Measurements from ENCODE around the gene RBM25. TPM values are rescaled to one million over a fixed set of nuclear protein-coding genes. Genes with fewer than 3 reads are reported as not detected.

The RBM25 gene
- total RNA-seq, 1 experiment from 2014 or later, result 59.7 TPM

DNA sequence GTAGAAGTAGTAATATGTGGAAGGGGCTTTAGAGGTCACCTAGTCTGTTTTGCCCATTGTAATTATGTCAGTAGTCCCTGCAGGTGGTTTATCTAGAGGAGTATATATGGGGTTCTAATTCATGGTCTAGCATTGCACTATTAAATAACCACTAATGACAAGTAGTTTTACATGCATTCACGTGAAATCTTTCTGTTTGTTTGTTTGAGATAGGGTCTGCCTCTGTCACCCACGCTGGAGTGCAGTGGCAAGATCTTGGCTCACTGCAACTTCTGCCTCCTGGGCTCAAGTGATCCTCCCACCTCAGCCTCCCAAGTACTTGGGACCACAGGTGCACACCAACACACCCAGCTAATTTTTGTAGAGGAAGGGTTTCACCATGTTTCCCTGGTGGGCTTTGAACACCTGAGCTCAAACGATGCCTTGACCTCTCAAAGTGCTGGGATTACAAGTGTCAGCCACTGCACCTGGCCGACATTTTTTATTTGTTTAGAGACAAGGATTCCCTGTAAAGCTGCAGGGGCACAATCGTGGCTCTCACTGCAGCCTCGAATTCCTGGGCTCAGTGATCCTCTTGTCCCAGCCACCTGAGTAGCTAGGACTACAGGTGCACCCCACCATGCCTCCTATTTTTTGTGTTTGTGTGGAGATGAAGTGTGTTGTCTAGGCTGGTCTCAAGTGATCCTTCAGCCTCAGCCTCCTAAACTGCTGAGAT lies 66.0 kb downstream of the RBM25 start:
- H3K4me3 ChIP-seq (ENCODE audit: low read depth in 2 of 2, low read length in 2 of 2), result no peak overlapping the region
- ChIA-PET POLR2A (no interaction called here), CTCF (no interaction called here)
- peaks cover 43% of the 10 kb centered on the region for H3K36me3 ChIP-seq (ENCODE audit: control insufficient read depth, insufficient read depth, low read length)
- no peak overlapping the region for H3K27ac ChIP-seq (ENCODE audit: low read length)
- in situ Hi-C loops (cut with HindIII; ENCODE audit: low pct_unique_long_range_greater_than_20kb, low sequenced_read_pairs) (no loop called here), intact Hi-C loops (cut with micrococcal nuclease; ENCODE audit: unreplicated experiment) (no loop called here)
- no peak for ATAC-seq
- no peaks in the 10 kb centered on the region for H3K4me1 ChIP-seq (ENCODE audit: control insufficient read depth, insufficient read depth, low read length)
- BruUV-seq (replicated peaks), result no TSS peak
- no peaks in the 10 kb centered on the region for H3K9me3 ChIP-seq (ENCODE audit: control insufficient read depth, insufficient read depth, low read depth, low read length)
- TF ChIP-seq TCF7L2 (IDR thresholded peaks at IDR 0.05; ENCODE audit: low read depth, low read length) (no peak), POLR2AphosphoS5 (IDR thresholded peaks at IDR 0.05; ENCODE audit: low read depth, low read length) (no peak), CTCF (IDR thresholded peaks at IDR 0.05) (no peak), SIN3A (IDR thresholded peaks at IDR 0.05; ENCODE audit: borderline replicate concordance, insufficient read depth, low read depth, low read length) (no peak)
- TF ChIP-seq, protein P1, sequence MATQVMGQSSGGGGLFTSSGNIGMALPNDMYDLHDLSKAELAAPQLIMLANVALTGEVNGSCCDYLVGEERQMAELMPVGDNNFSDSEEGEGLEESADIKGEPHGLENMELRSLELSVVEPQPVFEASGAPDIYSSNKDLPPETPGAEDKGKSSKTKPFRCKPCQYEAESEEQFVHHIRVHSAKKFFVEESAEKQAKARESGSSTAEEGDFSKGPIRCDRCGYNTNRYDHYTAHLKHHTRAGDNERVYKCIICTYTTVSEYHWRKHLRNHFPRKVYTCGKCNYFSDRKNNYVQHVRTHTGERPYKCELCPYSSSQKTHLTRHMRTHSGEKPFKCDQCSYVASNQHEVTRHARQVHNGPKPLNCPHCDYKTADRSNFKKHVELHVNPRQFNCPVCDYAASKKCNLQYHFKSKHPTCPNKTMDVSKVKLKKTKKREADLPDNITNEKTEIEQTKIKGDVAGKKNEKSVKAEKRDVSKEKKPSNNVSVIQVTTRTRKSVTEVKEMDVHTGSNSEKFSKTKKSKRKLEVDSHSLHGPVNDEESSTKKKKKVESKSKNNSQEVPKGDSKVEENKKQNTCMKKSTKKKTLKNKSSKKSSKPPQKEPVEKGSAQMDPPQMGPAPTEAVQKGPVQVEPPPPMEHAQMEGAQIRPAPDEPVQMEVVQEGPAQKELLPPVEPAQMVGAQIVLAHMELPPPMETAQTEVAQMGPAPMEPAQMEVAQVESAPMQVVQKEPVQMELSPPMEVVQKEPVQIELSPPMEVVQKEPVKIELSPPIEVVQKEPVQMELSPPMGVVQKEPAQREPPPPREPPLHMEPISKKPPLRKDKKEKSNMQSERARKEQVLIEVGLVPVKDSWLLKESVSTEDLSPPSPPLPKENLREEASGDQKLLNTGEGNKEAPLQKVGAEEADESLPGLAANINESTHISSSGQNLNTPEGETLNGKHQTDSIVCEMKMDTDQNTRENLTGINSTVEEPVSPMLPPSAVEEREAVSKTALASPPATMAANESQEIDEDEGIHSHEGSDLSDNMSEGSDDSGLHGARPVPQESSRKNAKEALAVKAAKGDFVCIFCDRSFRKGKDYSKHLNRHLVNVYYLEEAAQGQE (IDR thresholded peaks at IDR 0.05; ENCODE audit: insufficient read depth in 1 of 2, low read depth in 2 of 2, low read length in 1 of 2), result no peak
- DNase-seq (ENCODE audit: low read depth, low spot score), result no peak
- no peaks in the 10 kb centered on the region for H3K27me3 ChIP-seq (ENCODE audit: control insufficient read depth, insufficient read depth, low read length)

DNA sequence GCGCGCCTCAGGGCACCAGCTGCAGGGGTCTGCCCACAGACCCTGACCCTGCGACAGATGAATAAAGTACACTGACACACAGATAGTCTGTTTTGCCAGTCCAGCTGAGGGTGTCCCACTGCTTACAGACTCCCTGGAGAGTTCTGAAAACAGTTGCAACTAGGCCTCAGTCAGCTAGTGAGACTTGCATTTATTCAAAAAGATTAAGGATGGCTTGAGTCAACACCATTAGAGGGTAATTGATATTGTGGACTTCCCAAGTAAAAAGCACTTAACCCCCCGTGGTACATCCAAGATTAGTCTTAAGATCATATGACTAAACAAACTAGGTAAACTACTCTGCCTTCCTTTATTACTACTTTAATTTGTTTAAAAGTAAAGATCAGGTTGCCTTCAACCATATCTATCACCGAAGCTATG lies 66.8 kb downstream of the RBM25 start:
- POLR2A ChIA-PET, result no interaction called here
- no peaks in the 10 kb centered on the region for H3K4me1 ChIP-seq (ENCODE audit: control insufficient read depth, insufficient read depth, low read length)
- intact Hi-C loops (cut with micrococcal nuclease; ENCODE audit: unreplicated experiment), result no loop called here
- no peaks in the 10 kb centered on the region for H3K9me3 ChIP-seq (ENCODE audit: control insufficient read depth, insufficient read depth, low read depth, low read length)
- no peaks in the 10 kb centered on the region for H3K27me3 ChIP-seq (ENCODE audit: control insufficient read depth, insufficient read depth, low read length)
- no peak overlapping the region for H3K4me3 ChIP-seq (ENCODE audit: low read depth in 2 of 2, low read length in 2 of 2)
- no peak overlapping the region for H3K27ac ChIP-seq (ENCODE audit: low read length)
- BruUV-seq (replicated peaks), result no TSS peak
- DNase-seq (ENCODE audit: low read depth, low spot score) (no peak), ATAC-seq (no peak)
- CTCF ChIA-PET, result no interaction called here
- peaks cover 35% of the 10 kb centered on the region for H3K36me3 ChIP-seq (ENCODE audit: control insufficient read depth, insufficient read depth, low read length)
- TF ChIP-seq TCF7L2 (IDR thresholded peaks at IDR 0.05; ENCODE audit: low read depth, low read length), result no peak
- no peak for TF ChIP-seq CTCF (IDR thresholded peaks at IDR 0.05)
- TF ChIP-seq SIN3A (IDR thresholded peaks at IDR 0.05; ENCODE audit: borderline replicate concordance, insufficient read depth, low read depth, low read length), result no peak
- TF ChIP-seq POLR2AphosphoS5 (IDR thresholded peaks at IDR 0.05; ENCODE audit: low read depth, low read length), result no peak
- TF ChIP-seq, protein P1 (IDR thresholded peaks at IDR 0.05; ENCODE audit: insufficient read depth in 1 of 2, low read depth in 2 of 2, low read length in 1 of 2), result no peak
- in situ Hi-C loops (cut with HindIII; ENCODE audit: low pct_unique_long_range_greater_than_20kb, low sequenced_read_pairs), result no loop called here
